Lower leg skin (tissue), 4 donors: ENCODE measurements around the gene IL32. TPM values are rescaled to one million over a fixed set of nuclear protein-coding genes. Genes with fewer than 3 reads are reported as not detected.
"Not testable (repeated sequence)": the region's sequence is repeated elsewhere in the genome, so short reads cannot be mapped to it uniquely, and the experiment has no call there.

Experiments
- DNase-seq, 2 donors: peaks; one replicate each; pipeline ENCODE4 v3.0.0-alpha.2; 2019; ENCODE audit warnings: low spot score in 2 of 2
- H3K4me3 ChIP-seq: fragments of 200-600 bp; sonication (generic); 2 replicates; pipeline ENCODE4 v1.5.1; 2017; ENCODE audit warnings: mild to moderate bottlenecking, low read depth; ENCODE audit not compliant: poor library complexity, severe bottlenecking
- CTCF ChIP-seq, 3 donors: fragments of 450-650 bp; IDR thresholded peaks; one replicate each; pipeline ENCODE4 v1.5.1; 2016; ENCODE audit warnings: antibody characterized with exemption in 3 of 3, mild to moderate bottlenecking in 3 of 3, moderate library complexity in 2 of 3
- POLR2A ChIP-seq, 2 donors: fragments of 450-650 bp; IDR thresholded peaks; one replicate each; pipeline ENCODE4 v1.6.1; 2016 to 2017; ENCODE audit warnings: antibody characterized with exemption in 2 of 2, mild to moderate bottlenecking in 1 of 2, moderate library complexity in 1 of 2
- WGBS, 2 donors: methylation state at CpG; one replicate each; pipeline ENCODE4 v1.1.5; 2018; 5-methylcytosine and 5-hydroxymethylcytosine counted together
- intact Hi-C: fragments of 100-400 bp; cut with DNase I; formaldehyde crosslinking; loops from one replicate; pipeline ENCODE4 v1.15.0; 2023; ENCODE audit warnings: low total_unique reads
- total RNA-seq, 4 donors: library from RNA; depleted of rRNA; stranded (reverse); fragments of >200 nt; gene quantifications; one replicate each; pipeline ENCODE4 v1.1.0, GENCODE V29; 2016

Gene IL32
- total RNA-seq, 4 donors from 2014 or later = 0.80 to 7.2 (median 5.1) TPM

GRCh38 chr16:3073448-3073847 is 8.0 kb downstream of the IL32 start:
- DNase-seq = no peak
- WGBS, 2 donors = 90 to 93% methylated on average over 7 of the region's 7 CpGs

GRCh38 chr16:3074860-3075522 is 9.6 kb downstream of the IL32 start:
- H3K4me3 ChIP-seq = no peak overlapping the region
- TF ChIP-seq CTCF (IDR thresholded peaks at IDR 0.05) (no peak), POLR2A (IDR thresholded peaks at IDR 0.05) (no peak)
- 62 to 68% methylated on average over 9 of the region's 9 CpGs for WGBS, 2 donors
- intact Hi-C loops = no loop called here
- no peak for DNase-seq

More at GRCh38 chr16:3073448-3073847, 8.0 kb downstream of the IL32 start:
- H3K4me3 ChIP-seq = no peak overlapping the region
- no peak for TF ChIP-seq CTCF (IDR thresholded peaks at IDR 0.05)
- intact Hi-C loops = no loop called here

GRCh38 chr16:3075523-3075915 is 10.1 kb downstream of the IL32 start:
- intact Hi-C loops = no loop called here
- no peak for DNase-seq
- 45 to 64% methylated on average over 10 of the region's 10 CpGs for WGBS, 2 donors

GRCh38 chr16:3075946-3076345 is 10.5 kb downstream of the IL32 start:
- intact Hi-C loops, DNase-seq, H3K4me3 ChIP-seq: not testable (repeated sequence)
- 91% methylated on average over 6 of the region's 6 CpGs for WGBS, 2 donors

More at GRCh38 chr16:3075523-3075915, 10.1 kb downstream of the IL32 start:
- TF ChIP-seq POLR2A (IDR thresholded peaks at IDR 0.05) (no peak), CTCF (IDR thresholded peaks at IDR 0.05) (no peak)
- H3K4me3 ChIP-seq = no peak overlapping the region

GRCh38 chr16:3076577-3076976 is 11.1 kb downstream of the IL32 start:
- DNase-seq = no peak
- H3K4me3 ChIP-seq = no peak overlapping the region
- 75 to 88% methylated on average over 6 of the region's 6 CpGs for WGBS, 2 donors
- no peak for TF ChIP-seq CTCF (IDR thresholded peaks at IDR 0.05)
- TF ChIP-seq POLR2A (IDR thresholded peaks at IDR 0.05) = no peak
- intact Hi-C loops = no loop called here

- intact Hi-C loops = no loop called here
- WGBS, 2 donors = 46 to 57% methylated on average over 17 of the region's 17 CpGs
- no peak overlapping the region for H3K4me3 ChIP-seq
- TF ChIP-seq CTCF (IDR thresholded peaks at IDR 0.05) = no peak
- TF ChIP-seq POLR2A (IDR thresholded peaks at IDR 0.05) = no peak
- DNase-seq = no peak
Observed at GRCh38 chr16:3080024-3080423, 14.6 kb downstream of the IL32 start.

- DNase-seq, H3K4me3 ChIP-seq, intact Hi-C loops: not testable (repeated sequence)
- WGBS, 2 donors = 82 to 89% methylated on average over 11 to 13 of the region's 13 CpGs
Observed at GRCh38 chr16:3081957-3082356, 16.5 kb downstream of the IL32 start.

- 93 to 94% methylated on average over 8 of the region's 8 CpGs for WGBS, 2 donors
- intact Hi-C loops, DNase-seq, H3K4me3 ChIP-seq: not testable (repeated sequence)
Observed at GRCh38 chr16:3083408-3083807, 18.0 kb downstream of the IL32 start.
